ENCODE measurements around the gene LILRB2.
"Not testable (repeated sequence)": the region's sequence is repeated elsewhere in the genome, so short reads cannot be mapped to it uniquely, and the experiment has no call there.

Gene LILRB2

DNA sequence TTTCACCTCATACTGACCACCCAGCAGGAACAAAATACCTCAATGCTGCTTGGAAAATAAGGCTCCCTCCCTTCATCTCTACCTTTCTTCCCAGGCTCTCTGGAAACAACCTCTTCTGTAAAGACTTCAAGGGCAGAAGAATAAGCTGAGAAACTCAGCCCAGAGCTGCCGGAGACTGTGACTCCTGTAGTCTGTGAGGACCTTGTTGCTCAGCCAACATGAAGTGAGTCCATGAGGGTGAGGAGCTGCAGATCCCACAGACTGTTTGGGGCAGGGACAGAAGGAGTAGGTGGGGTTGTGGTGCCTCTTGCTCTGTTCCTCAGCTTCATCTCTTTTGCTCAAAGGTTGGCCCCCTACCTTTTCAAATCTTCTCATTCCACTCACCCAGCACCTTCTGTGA, 24.2 kb upstream of the LILRB2 start:
- H3K4me3 ChIP-seq (ENCODE audit: low read depth, low read length): no peak overlapping the region
- TF ChIP-seq, protein P1, sequence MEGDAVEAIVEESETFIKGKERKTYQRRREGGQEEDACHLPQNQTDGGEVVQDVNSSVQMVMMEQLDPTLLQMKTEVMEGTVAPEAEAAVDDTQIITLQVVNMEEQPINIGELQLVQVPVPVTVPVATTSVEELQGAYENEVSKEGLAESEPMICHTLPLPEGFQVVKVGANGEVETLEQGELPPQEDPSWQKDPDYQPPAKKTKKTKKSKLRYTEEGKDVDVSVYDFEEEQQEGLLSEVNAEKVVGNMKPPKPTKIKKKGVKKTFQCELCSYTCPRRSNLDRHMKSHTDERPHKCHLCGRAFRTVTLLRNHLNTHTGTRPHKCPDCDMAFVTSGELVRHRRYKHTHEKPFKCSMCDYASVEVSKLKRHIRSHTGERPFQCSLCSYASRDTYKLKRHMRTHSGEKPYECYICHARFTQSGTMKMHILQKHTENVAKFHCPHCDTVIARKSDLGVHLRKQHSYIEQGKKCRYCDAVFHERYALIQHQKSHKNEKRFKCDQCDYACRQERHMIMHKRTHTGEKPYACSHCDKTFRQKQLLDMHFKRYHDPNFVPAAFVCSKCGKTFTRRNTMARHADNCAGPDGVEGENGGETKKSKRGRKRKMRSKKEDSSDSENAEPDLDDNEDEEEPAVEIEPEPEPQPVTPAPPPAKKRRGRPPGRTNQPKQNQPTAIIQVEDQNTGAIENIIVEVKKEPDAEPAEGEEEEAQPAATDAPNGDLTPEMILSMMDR (IDR thresholded peaks at IDR 0.05; ENCODE audit: borderline replicate concordance, insufficient read depth, low read depth, low read length): no peak

DNA sequence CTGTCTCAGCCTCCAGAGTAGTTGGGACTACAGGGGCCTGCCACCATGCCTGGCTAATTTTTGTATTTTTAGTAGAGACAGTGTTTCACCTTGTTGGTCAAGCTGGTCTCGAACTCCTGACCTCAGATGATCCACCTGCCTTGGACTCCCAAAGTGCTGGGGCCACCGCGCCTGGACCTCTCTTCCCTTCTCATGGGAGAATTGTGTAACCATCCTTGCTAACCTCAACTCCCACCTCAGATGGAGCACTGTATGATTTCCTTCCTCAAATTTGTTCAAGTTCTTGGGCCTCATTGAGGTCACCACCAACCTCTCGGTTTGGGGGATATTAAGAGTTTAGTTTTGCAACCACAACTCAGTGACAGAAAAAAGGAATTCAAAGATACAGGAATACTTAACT, 21.3 kb upstream of the LILRB2 start:
- TF ChIP-seq, protein P1 (IDR thresholded peaks at IDR 0.05; ENCODE audit: borderline replicate concordance, insufficient read depth, low read depth, low read length): no peak
- no peak overlapping the region for H3K4me3 ChIP-seq (ENCODE audit: low read depth, low read length)

DNA sequence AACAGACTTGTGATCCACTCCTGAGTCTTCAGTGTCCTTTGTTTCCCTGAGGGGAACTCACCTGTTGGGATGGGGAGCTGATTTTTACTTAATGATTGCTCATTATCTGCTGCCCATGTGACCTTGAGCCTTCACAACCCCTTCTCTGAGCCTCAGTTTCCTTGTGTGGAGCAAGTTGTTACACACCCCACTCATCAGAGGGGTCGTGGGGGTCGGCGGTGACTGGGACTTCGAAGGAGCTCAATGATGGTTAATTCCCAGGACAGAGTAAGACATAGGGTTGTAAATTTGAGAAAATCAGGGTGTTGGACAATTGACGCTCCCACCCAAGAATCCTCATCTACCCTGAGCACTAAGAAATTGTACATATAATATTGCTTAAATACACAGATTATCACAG, 18.6 kb upstream of the LILRB2 start:
- TF ChIP-seq, protein P1 (IDR thresholded peaks at IDR 0.05; ENCODE audit: borderline replicate concordance, insufficient read depth, low read depth, low read length): no peak
- H3K4me3 ChIP-seq (ENCODE audit: low read depth, low read length): no peak overlapping the region

DNA sequence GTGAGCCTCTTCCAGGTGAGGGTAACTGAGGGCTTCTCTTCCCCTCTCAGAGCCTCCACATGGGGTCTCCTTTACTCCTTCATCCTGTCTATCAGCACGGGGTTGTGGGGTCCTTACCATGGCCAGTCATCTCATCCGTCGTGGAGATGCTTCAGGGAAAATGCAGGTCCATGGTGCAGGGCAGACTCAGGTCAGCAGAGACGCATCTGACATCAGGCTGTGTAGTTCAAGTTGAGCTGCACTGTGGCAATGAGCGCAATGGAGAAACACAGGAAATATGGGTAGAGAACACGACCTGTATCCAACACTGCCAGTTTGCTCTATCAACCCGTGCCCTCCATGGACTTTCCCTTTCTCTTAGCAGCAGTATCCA, 18.2 kb upstream of the LILRB2 start:
- no peak overlapping the region for H3K4me3 ChIP-seq (ENCODE audit: low read depth, low read length)
- TF ChIP-seq, protein P1 (IDR thresholded peaks at IDR 0.05; ENCODE audit: borderline replicate concordance, insufficient read depth, low read depth, low read length): no peak

DNA sequence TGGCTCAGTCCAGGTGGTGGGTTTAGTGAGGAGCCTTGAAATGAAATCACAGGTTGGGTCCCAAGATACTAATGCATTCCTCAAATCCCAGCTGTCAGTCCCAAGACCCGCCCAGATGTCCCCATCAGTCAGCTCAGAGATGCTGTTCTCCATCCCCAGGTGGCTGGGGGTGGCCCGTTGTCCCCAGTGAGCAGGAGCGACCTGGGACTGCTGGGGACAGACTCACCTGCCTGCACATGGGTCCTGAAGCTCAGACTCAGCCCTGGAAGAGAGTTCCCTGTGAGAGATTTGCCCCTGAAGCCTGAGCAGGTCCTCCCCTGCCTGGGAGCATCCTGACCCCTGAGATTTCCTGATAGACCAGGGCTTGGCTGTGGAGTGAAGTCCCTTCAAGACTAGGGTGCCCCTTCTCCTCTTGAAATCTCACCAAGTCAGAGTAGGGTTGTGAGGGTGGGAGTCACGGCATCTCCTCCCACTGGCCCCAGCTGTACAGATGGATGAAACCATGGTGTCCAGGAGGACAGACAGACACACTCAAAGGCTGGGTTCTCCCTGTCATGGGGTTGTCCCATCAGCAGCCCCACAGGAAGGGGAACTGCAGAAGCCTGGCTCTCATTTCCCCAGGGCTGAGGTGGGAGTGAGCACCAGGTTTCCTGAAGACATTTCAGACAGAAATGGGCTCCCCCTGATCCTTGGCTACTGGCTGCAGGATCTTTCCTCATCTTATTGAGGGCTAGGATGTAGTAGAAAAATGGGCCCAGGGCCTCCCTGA, 17.6 kb upstream of the LILRB2 start:
- no peak overlapping the region for H3K4me3 ChIP-seq (ENCODE audit: low read depth, low read length)
- TF ChIP-seq, protein P1 (IDR thresholded peaks at IDR 0.05; ENCODE audit: borderline replicate concordance, insufficient read depth, low read depth, low read length): no peak

DNA sequence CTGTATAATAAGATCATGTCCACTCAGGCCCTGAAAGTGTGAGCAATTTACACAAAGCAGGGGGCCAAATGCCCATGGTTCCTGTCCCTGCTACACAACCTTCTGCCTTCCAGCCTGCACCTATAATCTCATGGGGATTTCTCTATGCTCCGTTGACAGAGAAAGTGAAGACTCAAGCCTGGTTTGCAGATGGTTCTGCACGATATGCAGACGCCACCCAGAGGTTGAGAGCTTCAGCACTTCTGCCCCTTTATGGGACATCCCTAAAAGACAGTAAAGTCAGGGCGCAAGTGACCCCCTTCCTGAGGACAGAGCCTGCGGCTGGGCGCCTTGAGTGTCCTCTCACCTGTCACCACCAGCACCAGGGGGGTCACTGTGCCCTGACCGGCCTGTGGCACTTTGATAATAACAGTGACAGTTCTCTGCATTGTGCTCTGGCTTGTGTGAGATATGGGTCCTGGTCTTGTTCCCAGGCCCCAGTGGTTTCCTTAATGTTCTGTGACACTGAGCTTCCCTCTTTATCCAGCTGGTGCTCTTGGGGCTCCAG, 16.9 kb upstream of the LILRB2 start:
- TF ChIP-seq, protein P1 (IDR thresholded peaks at IDR 0.05; ENCODE audit: borderline replicate concordance, insufficient read depth, low read depth, low read length): no peak
- no peak overlapping the region for H3K4me3 ChIP-seq (ENCODE audit: low read depth, low read length)

DNA sequence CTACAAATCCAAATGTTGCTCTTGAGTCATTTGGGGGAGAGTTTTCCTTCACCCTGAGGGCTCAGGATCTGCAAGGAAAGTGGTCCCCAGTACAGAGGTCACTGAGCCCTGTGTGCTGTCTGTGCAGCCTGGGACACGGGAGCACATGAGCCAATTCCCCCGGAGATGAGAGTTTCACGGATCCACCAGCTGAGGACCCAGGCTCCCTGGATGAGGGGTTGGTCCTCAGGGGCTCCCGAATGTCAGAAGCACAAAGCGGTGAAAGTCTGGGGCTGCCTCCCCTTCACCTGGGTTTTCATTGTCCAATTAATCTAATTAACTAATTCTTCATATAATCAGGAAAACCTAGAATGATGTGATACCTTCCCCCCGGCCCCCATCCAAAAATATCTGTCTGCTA, 13.6 kb upstream of the LILRB2 start:
- TF ChIP-seq, protein P1 (IDR thresholded peaks at IDR 0.05; ENCODE audit: borderline replicate concordance, insufficient read depth, low read depth, low read length): no peak
- H3K4me3 ChIP-seq (ENCODE audit: low read depth, low read length): no peak overlapping the region

DNA sequence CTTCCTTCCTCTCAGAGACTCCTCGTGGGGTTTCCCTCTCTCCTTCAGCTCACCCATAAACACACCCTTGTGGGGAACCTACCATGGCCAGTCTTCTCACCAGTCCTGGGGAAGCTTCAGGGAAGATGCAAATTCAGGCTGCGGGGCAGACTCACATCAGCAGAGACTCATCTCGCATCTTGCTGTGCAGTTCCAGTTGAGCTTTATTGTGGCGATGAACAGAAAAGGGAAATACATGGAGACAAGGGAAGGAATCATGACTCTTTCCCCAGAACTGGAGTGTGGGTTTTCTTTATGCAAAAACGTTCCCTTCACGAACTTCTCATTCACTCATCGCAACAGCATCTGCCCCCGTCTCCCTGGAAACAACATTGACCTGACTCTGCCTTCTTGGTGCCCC, 8.2 kb upstream of the LILRB2 start:
- not testable (repeated sequence) for H3K4me3 ChIP-seq (ENCODE audit: low read depth, low read length)
